GM23338 (cell line): ENCODE measurements around the gene LMBR1.
"Not testable (repeated sequence)": the region's sequence is repeated elsewhere in the genome, so short reads cannot be mapped to it uniquely, and the experiment has no call there.

Experiments used
- CREB1 ChIP-seq: fragments of 250-450 bp; sonication (Bioruptor Pico); IDR thresholded peaks from 2 replicates; pipeline ENCODE4 v1.5.0; 2020; ENCODE audit warnings: low read depth, mild to moderate bottlenecking, moderate library complexity
- EZH2 ChIP-seq: fragments of 200-600 bp; sonication (generic); IDR thresholded peaks from one replicate; pipeline ENCODE4 v1.8.0; 2017; ENCODE audit warnings: antibody characterized with exemption, mild to moderate bottlenecking, low read depth; ENCODE audit not compliant: unreplicated experiment
- EZH2phosphoT487 ChIP-seq: fragments of 200-600 bp; sonication (generic); IDR thresholded peaks from one replicate; pipeline ENCODE4 v1.8.1; 2018; ENCODE audit warnings: antibody characterized with exemption; ENCODE audit not compliant: unreplicated experiment
- JUNB ChIP-seq: IDR thresholded peaks from one replicate; pipeline ENCODE4 v1.6.1; 2016; ENCODE audit warnings: antibody characterized with exemption; ENCODE audit not compliant: unreplicated experiment
- POLR2AphosphoS5 ChIP-seq: IDR thresholded peaks from 2 replicates; pipeline ENCODE4 v1.6.1; 2016; ENCODE audit warnings: antibody characterized with exemption, low read depth
- STAT1 ChIP-seq: IDR thresholded peaks from one replicate; pipeline ENCODE4 v1.6.1; 2016; ENCODE audit warnings: antibody characterized with exemption; ENCODE audit not compliant: unreplicated experiment
- ZNF331 ChIP-seq: fragments of 250-450 bp; sonication (Bioruptor Pico); IDR thresholded peaks from 2 replicates; pipeline ENCODE4 v1.5.0; 2020; ENCODE audit warnings: low read depth, mild to moderate bottlenecking, moderate library complexity
- ZNF462 ChIP-seq: fragments of 250-450 bp; sonication (Bioruptor Pico); IDR thresholded peaks from 2 replicates; pipeline ENCODE4 v1.5.0; 2020; ENCODE audit warnings: mild to moderate bottlenecking, moderate library complexity
- TF ChIP-seq, protein P1 (sequence below), 2 experiments: fragments of 200-600 bp in 1 of 2; sonication (generic) in 1 of 2; conservative IDR thresholded peaks; 2 replicates each; pipeline versions ENCODE4 v1.5.1 to v1.6.1; 2016 to 2017; ENCODE audit warnings: antibody characterized with exemption in 2 of 2, low read depth in 2 of 2, mild to moderate bottlenecking in 2 of 2, moderate library complexity in 1 of 2
- TF ChIP-seq, protein P2 (sequence below): IDR thresholded peaks from one replicate; pipeline ENCODE4 v1.6.1; 2018; ENCODE audit warnings: antibody characterized with exemption; ENCODE audit not compliant: unreplicated experiment

DNA sequence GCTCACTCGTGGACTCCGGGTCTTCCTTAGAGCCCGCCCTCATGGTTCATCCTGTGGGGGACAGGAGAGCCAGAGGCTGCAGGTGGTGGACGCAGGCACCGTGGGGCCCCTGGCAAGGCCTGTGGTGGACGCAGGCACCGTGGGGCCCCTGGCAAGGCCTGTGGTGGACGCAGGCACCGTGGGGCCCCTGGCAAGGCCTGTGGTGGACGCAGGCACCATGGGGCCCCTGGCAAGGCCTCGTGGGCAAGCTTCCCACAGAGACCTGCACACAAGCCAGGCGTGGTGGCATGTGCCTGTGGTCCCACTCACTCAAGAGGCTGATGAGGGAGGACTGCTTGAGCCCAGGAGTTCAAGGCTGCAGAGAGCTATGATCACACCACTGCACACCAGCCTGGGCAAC is 32.8 kb upstream of the LMBR1 start:
- TF ChIP-seq, protein P1, sequence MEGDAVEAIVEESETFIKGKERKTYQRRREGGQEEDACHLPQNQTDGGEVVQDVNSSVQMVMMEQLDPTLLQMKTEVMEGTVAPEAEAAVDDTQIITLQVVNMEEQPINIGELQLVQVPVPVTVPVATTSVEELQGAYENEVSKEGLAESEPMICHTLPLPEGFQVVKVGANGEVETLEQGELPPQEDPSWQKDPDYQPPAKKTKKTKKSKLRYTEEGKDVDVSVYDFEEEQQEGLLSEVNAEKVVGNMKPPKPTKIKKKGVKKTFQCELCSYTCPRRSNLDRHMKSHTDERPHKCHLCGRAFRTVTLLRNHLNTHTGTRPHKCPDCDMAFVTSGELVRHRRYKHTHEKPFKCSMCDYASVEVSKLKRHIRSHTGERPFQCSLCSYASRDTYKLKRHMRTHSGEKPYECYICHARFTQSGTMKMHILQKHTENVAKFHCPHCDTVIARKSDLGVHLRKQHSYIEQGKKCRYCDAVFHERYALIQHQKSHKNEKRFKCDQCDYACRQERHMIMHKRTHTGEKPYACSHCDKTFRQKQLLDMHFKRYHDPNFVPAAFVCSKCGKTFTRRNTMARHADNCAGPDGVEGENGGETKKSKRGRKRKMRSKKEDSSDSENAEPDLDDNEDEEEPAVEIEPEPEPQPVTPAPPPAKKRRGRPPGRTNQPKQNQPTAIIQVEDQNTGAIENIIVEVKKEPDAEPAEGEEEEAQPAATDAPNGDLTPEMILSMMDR (conservative IDR thresholded peaks at IDR 0.05; ENCODE audit: low read depth in 2 of 2), result not testable (repeated sequence)
- not testable (repeated sequence) for TF ChIP-seq CREB1 (CRISPR knock-in tag); STAT1; POLR2AphosphoS5; EZH2; EZH2phosphoT487; JUNB; ZNF462; ZNF331 (CRISPR knock-in tag)
- TF ChIP-seq, protein P2, sequence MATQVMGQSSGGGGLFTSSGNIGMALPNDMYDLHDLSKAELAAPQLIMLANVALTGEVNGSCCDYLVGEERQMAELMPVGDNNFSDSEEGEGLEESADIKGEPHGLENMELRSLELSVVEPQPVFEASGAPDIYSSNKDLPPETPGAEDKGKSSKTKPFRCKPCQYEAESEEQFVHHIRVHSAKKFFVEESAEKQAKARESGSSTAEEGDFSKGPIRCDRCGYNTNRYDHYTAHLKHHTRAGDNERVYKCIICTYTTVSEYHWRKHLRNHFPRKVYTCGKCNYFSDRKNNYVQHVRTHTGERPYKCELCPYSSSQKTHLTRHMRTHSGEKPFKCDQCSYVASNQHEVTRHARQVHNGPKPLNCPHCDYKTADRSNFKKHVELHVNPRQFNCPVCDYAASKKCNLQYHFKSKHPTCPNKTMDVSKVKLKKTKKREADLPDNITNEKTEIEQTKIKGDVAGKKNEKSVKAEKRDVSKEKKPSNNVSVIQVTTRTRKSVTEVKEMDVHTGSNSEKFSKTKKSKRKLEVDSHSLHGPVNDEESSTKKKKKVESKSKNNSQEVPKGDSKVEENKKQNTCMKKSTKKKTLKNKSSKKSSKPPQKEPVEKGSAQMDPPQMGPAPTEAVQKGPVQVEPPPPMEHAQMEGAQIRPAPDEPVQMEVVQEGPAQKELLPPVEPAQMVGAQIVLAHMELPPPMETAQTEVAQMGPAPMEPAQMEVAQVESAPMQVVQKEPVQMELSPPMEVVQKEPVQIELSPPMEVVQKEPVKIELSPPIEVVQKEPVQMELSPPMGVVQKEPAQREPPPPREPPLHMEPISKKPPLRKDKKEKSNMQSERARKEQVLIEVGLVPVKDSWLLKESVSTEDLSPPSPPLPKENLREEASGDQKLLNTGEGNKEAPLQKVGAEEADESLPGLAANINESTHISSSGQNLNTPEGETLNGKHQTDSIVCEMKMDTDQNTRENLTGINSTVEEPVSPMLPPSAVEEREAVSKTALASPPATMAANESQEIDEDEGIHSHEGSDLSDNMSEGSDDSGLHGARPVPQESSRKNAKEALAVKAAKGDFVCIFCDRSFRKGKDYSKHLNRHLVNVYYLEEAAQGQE, result not testable (repeated sequence)
